ENCODE data around the gene MSTN. TPM values are rescaled to one million over a fixed set of nuclear protein-coding genes. Genes with fewer than 3 reads are reported as not detected.

Gene MSTN
- total and polyA plus RNA-seq, 5 donors from 2014 or later, result not detected

DNA sequence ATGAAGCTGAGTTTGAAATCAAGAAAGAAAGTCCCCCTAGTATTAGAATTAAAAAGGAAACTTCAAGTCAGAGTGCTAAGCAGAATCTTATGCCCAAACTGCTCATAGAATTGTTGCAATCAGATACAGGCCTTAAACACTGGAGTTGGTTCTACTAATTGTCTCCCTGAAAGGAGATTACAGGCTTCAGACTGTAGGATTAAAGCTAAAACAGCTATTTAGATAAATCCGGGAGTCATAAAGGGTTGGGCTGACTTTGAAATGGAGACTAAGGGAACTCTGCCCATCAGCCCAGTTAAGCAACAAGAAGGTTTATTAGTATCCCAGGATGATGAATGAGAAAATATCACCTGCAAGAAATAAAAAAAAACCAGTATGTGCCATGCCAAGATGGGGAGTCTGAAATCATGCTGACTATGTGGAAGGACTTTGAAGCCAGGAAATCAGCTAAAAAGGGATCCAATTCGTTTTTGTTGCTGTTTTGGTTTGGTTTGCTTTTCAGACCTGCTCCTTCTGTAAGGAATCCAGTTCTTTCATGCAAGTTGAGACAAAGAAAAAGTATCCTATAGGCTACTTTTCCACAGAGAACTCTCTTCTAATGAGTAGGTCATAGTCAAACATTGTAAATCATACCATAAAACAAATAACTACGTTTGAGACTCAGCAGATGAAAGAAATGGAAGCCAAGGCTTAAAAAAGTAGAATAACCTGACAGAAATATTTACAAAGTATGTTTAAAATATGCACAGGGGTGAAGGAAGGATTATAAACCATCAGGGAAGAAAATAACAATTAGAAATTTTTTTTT is 37.6 kb upstream of the MSTN start:
- Histone ChIP-seq H3K9me3 (ENCODE audit: control insufficient read depth in 2 of 2, low read length in 2 of 2) (peaks cover 0 to 4% of the 10 kb centered on the region in 2 experiments), H3K4me3 (ENCODE audit: low read depth, low read length) (no peak overlapping the region), H3K4me1 (ENCODE audit: control insufficient read depth, insufficient read depth, low read length, poor library complexity, severe bottlenecking) (no peaks in the 10 kb centered on the region), H3K36me3 (ENCODE audit: control insufficient read depth, insufficient read depth, low read length) (no peaks in the 10 kb centered on the region), H3K27me3 (ENCODE audit: control insufficient read depth, insufficient read depth, low read length) (no peaks in the 10 kb centered on the region), H3K27ac (ENCODE audit: insufficient read depth, low read length, poor library complexity, severe bottlenecking) (no peak overlapping the region)
- H3K9me3 Mint-ChIP-seq, result peaks cover 0 to 12% (median 3%) of the 10 kb centered on the region in 7 donors
- no peak overlapping the region for H3K4me3 Mint-ChIP-seq
- no peaks in the 10 kb centered on the region for H3K36me3 Mint-ChIP-seq
- ATAC-seq (ENCODE audit: low read depth in 2 of 2), result no peak
- DNase-seq, result no peak
- peaks cover 9% of the 10 kb centered on the region for H3K27me3 Mint-ChIP-seq
- H3K4me1 Mint-ChIP-seq, result peaks cover 0 to 3% (median 0%) of the 10 kb centered on the region in 4 donors
- H3K27ac Mint-ChIP-seq, result peak overlapping the region in 1 of 3 donors; percentile 4

DNA sequence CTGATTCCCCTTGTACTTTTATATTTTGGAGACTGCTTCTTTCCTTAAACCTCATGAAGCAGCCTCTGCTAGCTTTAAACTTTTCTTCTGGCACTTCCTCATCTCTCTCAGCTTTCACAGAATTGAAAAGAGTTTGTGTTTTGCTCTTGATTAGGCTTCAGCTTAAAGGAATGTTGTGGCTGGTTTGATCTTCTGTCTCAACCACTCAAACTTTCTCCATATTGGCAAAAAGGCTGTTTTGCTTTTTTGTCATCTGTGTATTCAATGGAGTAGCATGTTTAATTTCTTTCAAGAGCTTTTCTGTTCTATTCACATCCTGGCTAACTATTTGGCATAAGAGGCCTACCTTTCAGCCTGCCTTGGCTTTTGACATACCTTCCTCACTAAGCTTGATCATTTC is 36.3 kb upstream of the MSTN start:
- no peaks in the 10 kb centered on the region for H3K36me3 ChIP-seq (ENCODE audit: control insufficient read depth, insufficient read depth, low read length)
- H3K4me3 Mint-ChIP-seq, result no peak overlapping the region
- H3K9me3 Mint-ChIP-seq, result peaks cover 0 to 12% (median 3%) of the 10 kb centered on the region in 7 donors
- H3K9me3 ChIP-seq (ENCODE audit: control insufficient read depth in 2 of 2, low read length in 2 of 2), result peaks cover 0 to 4% of the 10 kb centered on the region in 2 experiments
- H3K36me3 Mint-ChIP-seq, result no peaks in the 10 kb centered on the region
- no peak overlapping the region for H3K4me3 ChIP-seq (ENCODE audit: low read depth, low read length)
- H3K27ac Mint-ChIP-seq, result no peak overlapping the region
- H3K4me1 ChIP-seq (ENCODE audit: control insufficient read depth, insufficient read depth, low read length, poor library complexity, severe bottlenecking), result no peaks in the 10 kb centered on the region
- peaks cover 0 to 3% (median 0%) of the 10 kb centered on the region in 4 donors for H3K4me1 Mint-ChIP-seq
- ATAC-seq (ENCODE audit: low read depth in 2 of 2), result no peak
- H3K27me3 ChIP-seq (ENCODE audit: control insufficient read depth, insufficient read depth, low read length), result no peaks in the 10 kb centered on the region
- no peak overlapping the region for H3K27ac ChIP-seq (ENCODE audit: insufficient read depth, low read length, poor library complexity, severe bottlenecking)
- no peak for DNase-seq
- H3K27me3 Mint-ChIP-seq, result peaks cover 9% of the 10 kb centered on the region

DNA sequence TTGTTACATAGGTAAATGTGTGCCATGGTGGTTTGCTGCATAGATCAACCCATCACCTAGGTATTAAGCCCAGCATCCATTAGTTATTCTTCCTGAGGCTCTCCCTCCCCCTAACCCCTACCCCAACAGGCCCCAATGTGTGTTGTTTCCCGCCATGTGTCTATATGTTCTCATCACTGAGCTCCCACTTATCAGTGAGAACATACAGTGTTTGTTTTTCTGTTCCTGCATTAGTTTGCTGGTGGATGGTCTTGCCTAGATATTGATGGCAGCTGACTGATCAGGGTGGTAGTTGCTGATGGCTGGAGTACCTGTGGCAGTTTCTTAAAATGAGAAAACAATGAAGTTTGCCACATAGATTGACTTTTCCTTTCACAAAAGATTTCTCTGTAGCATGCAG is 34.6 kb upstream of the MSTN start:
- no peak for ATAC-seq (ENCODE audit: low read depth in 2 of 2)
- Mint-ChIP-seq H3K4me3 (no peak overlapping the region), H3K9me3 (peaks cover 0 to 8% (median 3%) of the 10 kb centered on the region in 7 donors), H3K4me1 (peaks cover 0 to 3% (median 0%) of the 10 kb centered on the region in 4 donors), H3K27me3 (peaks cover 4% of the 10 kb centered on the region), H3K27ac (no peak overlapping the region), H3K36me3 (no peaks in the 10 kb centered on the region)
- peaks cover 0 to 4% of the 10 kb centered on the region in 2 experiments for H3K9me3 ChIP-seq (ENCODE audit: control insufficient read depth in 2 of 2, low read length in 2 of 2)
- H3K27me3 ChIP-seq (ENCODE audit: control insufficient read depth, insufficient read depth, low read length), result no peaks in the 10 kb centered on the region
- no peak overlapping the region for H3K27ac ChIP-seq (ENCODE audit: insufficient read depth, low read length, poor library complexity, severe bottlenecking)
- no peak for DNase-seq
- H3K4me1 ChIP-seq (ENCODE audit: control insufficient read depth, insufficient read depth, low read length, poor library complexity, severe bottlenecking), result no peaks in the 10 kb centered on the region
- H3K36me3 ChIP-seq (ENCODE audit: control insufficient read depth, insufficient read depth, low read length), result no peaks in the 10 kb centered on the region
- no peak overlapping the region for H3K4me3 ChIP-seq (ENCODE audit: low read depth, low read length)

DNA sequence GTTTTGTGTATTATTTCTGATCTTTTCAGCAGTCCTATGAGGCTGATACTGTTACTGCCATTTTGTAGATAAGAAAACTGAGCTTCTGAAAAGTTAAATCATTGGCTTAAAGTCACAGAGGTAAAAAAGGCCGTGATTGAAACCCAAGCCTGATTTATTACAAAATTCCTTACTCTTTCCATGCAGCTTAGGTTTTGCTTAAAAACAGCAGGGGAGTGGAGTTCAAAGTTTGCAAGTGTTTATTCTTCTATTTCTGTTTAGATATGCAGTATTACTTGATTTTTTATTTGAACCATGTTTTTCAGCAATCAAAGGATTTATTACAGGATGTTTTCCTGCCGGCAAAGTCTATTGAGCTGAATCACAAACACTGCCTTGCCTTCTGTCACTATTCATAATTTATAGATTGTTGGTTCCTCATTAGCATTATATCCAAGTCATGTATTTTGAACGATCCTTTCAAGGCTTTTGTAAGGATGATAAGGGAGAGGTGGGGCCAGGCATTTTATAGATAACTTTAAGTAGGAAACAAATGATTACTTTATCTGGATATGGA is 31.9 kb upstream of the MSTN start:
- no peaks in the 10 kb centered on the region for H3K36me3 Mint-ChIP-seq
- H3K4me3 ChIP-seq (ENCODE audit: low read depth, low read length), result no peak overlapping the region

DNA sequence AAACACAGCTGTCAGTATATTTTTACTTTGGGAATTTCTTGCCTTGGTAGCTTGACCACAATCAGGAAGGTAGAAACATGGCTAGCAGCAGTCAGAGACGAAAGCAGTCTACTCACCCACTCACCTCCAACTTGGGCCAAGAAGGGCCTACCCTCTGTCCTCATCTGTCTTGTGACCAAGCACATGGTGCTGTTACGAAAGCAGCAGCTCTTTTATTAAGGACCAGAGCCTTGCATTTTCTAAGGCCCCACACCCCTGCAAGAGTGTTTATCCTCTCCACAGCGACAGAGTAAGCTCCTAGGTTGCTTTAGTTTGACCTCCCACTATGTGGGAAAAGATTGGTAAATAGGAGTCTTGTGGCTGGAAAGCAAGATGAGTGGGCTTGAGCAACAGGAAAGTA is 31.3 kb upstream of the MSTN start:
- Histone ChIP-seq H3K27me3 (ENCODE audit: control insufficient read depth, insufficient read depth, low read length) (no peaks in the 10 kb centered on the region), H3K4me1 (ENCODE audit: control insufficient read depth, insufficient read depth, low read length, poor library complexity, severe bottlenecking) (no peaks in the 10 kb centered on the region), H3K4me3 (ENCODE audit: low read depth, low read length) (no peak overlapping the region), H3K9me3 (ENCODE audit: control insufficient read depth in 2 of 2, low read length in 2 of 2) (no peaks in the 10 kb centered on the region), H3K36me3 (ENCODE audit: control insufficient read depth, insufficient read depth, low read length) (no peaks in the 10 kb centered on the region), H3K27ac (ENCODE audit: insufficient read depth, low read length, poor library complexity, severe bottlenecking) (no peak overlapping the region)
- H3K9me3 Mint-ChIP-seq, result peaks cover 0 to 2% (median 0%) of the 10 kb centered on the region in 7 donors
- no peak for ATAC-seq (ENCODE audit: low read depth in 2 of 2)
- no peak overlapping the region for H3K4me3 Mint-ChIP-seq
- DNase-seq, result no peak
- no peak overlapping the region for H3K27ac Mint-ChIP-seq
- H3K4me1 Mint-ChIP-seq, result peaks cover 0 to 2% (median 0%) of the 10 kb centered on the region in 4 donors
- H3K36me3 Mint-ChIP-seq, result no peaks in the 10 kb centered on the region
- H3K27me3 Mint-ChIP-seq, result no peaks in the 10 kb centered on the region

More for the DNA sequence above, 31.9 kb upstream of the MSTN start:
- no peaks in the 10 kb centered on the region for H3K36me3 ChIP-seq (ENCODE audit: control insufficient read depth, insufficient read depth, low read length)
- no peak overlapping the region for H3K4me3 Mint-ChIP-seq
- no peaks in the 10 kb centered on the region for H3K9me3 ChIP-seq (ENCODE audit: control insufficient read depth in 2 of 2, low read length in 2 of 2)
- peaks cover 0 to 3% (median 0%) of the 10 kb centered on the region in 7 donors for H3K9me3 Mint-ChIP-seq
- no peaks in the 10 kb centered on the region for H3K27me3 ChIP-seq (ENCODE audit: control insufficient read depth, insufficient read depth, low read length)
- no peak for DNase-seq
- no peak overlapping the region for H3K27ac Mint-ChIP-seq
- no peaks in the 10 kb centered on the region for H3K4me1 ChIP-seq (ENCODE audit: control insufficient read depth, insufficient read depth, low read length, poor library complexity, severe bottlenecking)
- no peak for ATAC-seq (ENCODE audit: low read depth in 2 of 2)
- H3K4me1 Mint-ChIP-seq, result peaks cover 0 to 3% (median 0%) of the 10 kb centered on the region in 4 donors
- no peak overlapping the region for H3K27ac ChIP-seq (ENCODE audit: insufficient read depth, low read length, poor library complexity, severe bottlenecking)
- no peaks in the 10 kb centered on the region for H3K27me3 Mint-ChIP-seq

DNA sequence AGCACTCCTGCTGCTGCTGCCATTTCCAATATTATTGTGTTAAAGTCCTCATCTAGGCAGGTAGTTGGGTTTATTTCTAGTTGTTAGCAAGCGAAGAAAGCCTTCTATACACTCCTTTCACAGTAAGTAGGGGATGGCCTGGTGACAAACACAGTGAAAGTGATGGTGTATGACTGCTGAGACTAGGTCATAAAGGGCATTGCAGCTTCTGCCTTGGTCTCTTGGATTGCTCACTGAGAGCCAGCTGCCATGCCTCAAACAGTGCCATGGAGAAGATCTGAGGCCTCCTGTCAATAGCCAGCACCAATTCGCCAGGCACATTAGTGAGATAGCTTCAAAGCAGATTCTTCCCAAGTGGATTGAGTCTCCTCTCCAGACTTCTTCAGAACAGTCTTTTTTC is 27.6 kb upstream of the MSTN start:
- no peak overlapping the region for H3K4me3 Mint-ChIP-seq
- Histone ChIP-seq H3K27ac (ENCODE audit: insufficient read depth, low read length, poor library complexity, severe bottlenecking) (no peak overlapping the region), H3K9me3 (ENCODE audit: control insufficient read depth in 2 of 2, low read length in 2 of 2) (no peaks in the 10 kb centered on the region), H3K36me3 (ENCODE audit: control insufficient read depth, insufficient read depth, low read length) (no peaks in the 10 kb centered on the region), H3K27me3 (ENCODE audit: control insufficient read depth, insufficient read depth, low read length) (no peaks in the 10 kb centered on the region), H3K4me1 (ENCODE audit: control insufficient read depth, insufficient read depth, low read length, poor library complexity, severe bottlenecking) (no peaks in the 10 kb centered on the region), H3K4me3 (ENCODE audit: low read depth, low read length) (no peak overlapping the region)
- no peak overlapping the region for H3K27ac Mint-ChIP-seq
- no peaks in the 10 kb centered on the region for H3K4me1 Mint-ChIP-seq
- H3K9me3 Mint-ChIP-seq, result no peaks in the 10 kb centered on the region
- peaks cover 2% of the 10 kb centered on the region for H3K27me3 Mint-ChIP-seq
- DNase-seq (no peak), ATAC-seq (ENCODE audit: low read depth in 2 of 2) (no peak)
- H3K36me3 Mint-ChIP-seq, result no peaks in the 10 kb centered on the region

DNA sequence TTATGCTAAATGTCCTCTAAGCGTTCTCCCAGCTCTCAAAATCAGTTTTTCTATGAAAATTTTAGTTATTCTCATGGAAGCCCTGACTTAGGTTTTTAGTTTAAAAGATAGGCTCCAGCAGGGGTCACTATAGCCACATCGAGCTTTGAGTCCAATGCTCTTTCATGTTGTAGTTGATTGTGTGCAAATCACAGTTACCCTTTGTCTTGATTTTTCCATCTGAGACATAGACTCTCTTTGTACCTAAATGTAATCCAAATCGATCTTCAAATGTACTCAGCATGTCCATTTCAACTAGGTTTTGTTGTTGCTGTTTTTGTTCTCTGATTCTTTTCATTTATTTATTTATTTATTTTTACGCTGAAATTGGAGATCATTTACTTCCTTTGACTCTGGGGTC is 26.4 kb upstream of the MSTN start:
- Histone ChIP-seq H3K36me3 (ENCODE audit: control insufficient read depth, insufficient read depth, low read length) (no peaks in the 10 kb centered on the region), H3K4me3 (ENCODE audit: low read depth, low read length) (no peak overlapping the region), H3K27me3 (ENCODE audit: control insufficient read depth, insufficient read depth, low read length) (no peaks in the 10 kb centered on the region), H3K9me3 (ENCODE audit: control insufficient read depth in 2 of 2, low read length in 2 of 2) (no peaks in the 10 kb centered on the region), H3K4me1 (ENCODE audit: control insufficient read depth, insufficient read depth, low read length, poor library complexity, severe bottlenecking) (no peaks in the 10 kb centered on the region), H3K27ac (ENCODE audit: insufficient read depth, low read length, poor library complexity, severe bottlenecking) (no peak overlapping the region)
- Mint-ChIP-seq H3K4me3 (no peak overlapping the region), H3K27me3 (peaks cover 4% of the 10 kb centered on the region), H3K9me3 (no peaks in the 10 kb centered on the region), H3K4me1 (no peaks in the 10 kb centered on the region), H3K36me3 (no peaks in the 10 kb centered on the region), H3K27ac (no peak overlapping the region)
- ATAC-seq (ENCODE audit: low read depth in 2 of 2) (no peak), DNase-seq (peak; percentile 18 to 77 (median 47))

DNA sequence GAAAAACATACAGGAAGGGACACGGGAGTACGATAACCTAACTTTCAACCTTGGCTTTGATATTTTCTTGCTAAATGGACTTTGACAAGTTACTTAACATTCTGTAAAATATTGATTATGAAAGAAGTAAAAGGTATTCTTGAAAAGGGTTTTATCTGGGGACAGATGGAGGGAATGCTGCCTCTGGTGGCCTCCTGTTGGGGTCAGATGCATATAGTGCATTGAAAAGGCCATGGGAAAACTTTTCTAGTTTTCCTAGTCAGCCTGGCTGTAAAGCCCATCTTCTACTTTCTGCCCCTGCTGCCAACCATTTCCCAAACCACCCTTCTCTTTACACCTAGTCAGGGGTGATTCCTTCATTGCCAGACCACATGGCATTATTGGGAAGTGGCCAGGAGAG is 22.2 kb upstream of the MSTN start:
- Mint-ChIP-seq H3K4me3 (no peak overlapping the region), H3K27me3 (peaks cover 22% of the 10 kb centered on the region), H3K9me3 (no peaks in the 10 kb centered on the region), H3K36me3 (no peaks in the 10 kb centered on the region), H3K4me1 (no peaks in the 10 kb centered on the region), H3K27ac (no peak overlapping the region)
- H3K36me3 ChIP-seq (ENCODE audit: control insufficient read depth, insufficient read depth, low read length), result no peaks in the 10 kb centered on the region
- ATAC-seq (ENCODE audit: low read depth in 2 of 2) (no peak), DNase-seq (no peak)
- H3K4me1 ChIP-seq (ENCODE audit: control insufficient read depth, insufficient read depth, low read length, poor library complexity, severe bottlenecking), result no peaks in the 10 kb centered on the region
- H3K27ac ChIP-seq (ENCODE audit: insufficient read depth, low read length, poor library complexity, severe bottlenecking), result no peak overlapping the region
- H3K4me3 ChIP-seq (ENCODE audit: low read depth, low read length), result no peak overlapping the region
- no peaks in the 10 kb centered on the region for H3K9me3 ChIP-seq (ENCODE audit: control insufficient read depth in 2 of 2, low read length in 2 of 2)
- H3K27me3 ChIP-seq (ENCODE audit: control insufficient read depth, insufficient read depth, low read length), result peaks cover 6% of the 10 kb centered on the region
